ENCODE measurements around the gene PLCB1.

Gene PLCB1

DNA sequence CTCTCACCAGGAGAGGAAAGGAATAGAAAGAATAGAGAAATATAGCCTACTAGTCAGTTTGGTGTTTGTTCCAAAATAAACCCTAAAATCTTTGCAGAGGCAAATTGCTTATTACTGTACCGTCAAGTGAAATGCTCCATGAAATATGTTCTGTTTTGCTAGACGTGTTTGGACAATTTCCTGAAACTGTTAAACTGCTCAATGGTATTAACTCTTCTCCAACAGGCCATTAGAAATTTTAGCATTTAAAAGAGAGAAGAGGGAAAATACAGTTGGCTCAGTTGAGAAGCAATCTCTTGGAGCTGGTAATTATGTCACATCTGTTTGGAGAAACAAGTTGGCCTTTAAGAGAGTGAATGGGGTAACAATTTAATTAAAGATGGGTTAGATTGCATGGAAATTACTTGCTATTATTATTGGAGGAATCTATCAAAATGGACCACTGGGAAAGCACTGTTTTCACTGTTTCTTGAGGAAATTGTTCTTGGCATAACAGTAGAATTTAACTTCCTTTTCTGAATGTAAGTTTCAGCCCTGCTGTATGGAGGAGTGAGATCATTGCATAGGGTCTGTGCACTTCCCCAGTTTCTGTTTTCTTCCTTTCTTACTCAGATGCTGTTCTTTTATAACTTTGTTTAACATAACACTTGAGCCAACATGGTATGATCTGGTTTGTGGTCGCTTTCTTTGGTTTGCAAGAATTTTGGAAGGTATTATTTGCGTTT is 373.6 kb downstream of the PLCB1 start:
- no peak for DNase-seq (ENCODE audit: low read depth in 2 of 2)

DNA sequence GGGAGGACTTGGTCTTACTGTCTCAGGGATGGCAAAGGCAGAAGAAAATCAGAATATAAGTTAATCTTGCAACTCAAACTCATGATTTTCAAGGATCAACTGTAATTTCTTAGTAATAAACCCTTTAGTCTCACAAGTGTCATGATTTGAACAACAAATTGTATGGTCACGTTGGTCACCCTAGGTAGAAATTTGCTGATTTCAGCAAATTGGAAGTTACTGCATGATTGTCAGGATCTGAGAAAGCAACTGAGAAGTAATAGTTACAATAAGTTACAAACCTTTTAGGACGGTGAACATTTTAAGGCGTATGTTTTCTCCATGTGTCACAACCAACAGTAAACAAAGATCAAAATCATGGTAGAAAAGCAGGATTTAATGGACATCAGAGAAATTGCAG is 375.2 kb downstream of the PLCB1 start:
- no peak for DNase-seq (ENCODE audit: low read depth in 2 of 2)

- no peak for DNase-seq (ENCODE audit: low read depth in 2 of 2)
Observed at GRCh38 chr20:8509809-8510208, 377.7 kb downstream of the PLCB1 start.

DNA sequence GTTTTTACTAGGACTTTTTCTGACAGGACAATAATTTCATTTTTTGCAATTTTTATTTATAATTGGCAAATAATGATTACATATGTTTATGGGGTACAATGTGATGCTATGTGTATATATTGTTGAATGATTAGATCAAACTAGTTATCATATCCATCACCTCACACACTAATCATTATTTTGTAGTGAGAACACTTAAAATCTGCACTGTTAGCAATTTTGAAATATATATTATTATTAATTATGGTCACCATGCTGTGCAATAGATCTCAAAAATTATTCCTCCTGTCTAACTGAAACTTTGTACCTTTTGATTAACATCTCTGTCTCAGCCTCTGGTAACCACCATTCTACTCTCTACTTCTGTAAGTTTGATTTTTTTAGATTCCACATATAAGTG is 378.7 kb downstream of the PLCB1 start:
- no peak for DNase-seq (ENCODE audit: low read depth in 2 of 2)

DNA sequence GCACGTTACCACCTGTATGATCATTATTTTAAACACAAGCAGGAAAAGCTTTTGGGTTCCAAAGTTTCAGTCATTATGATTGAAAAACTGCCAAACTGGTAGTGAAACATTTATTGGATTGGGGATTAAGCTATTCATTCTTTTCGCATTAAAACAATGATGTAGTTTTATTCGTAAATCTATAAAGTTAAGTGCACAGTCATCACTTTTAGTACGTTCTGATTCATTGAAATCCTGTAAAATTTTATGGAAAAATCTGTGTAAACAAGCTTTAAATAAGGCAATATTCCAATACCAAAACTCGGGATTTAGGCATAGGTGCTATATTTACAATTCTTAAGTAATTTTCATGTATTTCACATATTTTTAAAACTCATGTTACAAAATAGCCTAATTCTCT is 379.9 kb downstream of the PLCB1 start:
- no peak for DNase-seq (ENCODE audit: low read depth in 2 of 2)

- no peak for DNase-seq (ENCODE audit: low read depth in 2 of 2)
Observed at GRCh38 chr20:8515810-8516435, 383.9 kb downstream of the PLCB1 start.

- DNase-seq (ENCODE audit: low read depth in 2 of 2) = no peak
Observed at GRCh38 chr20:8518878-8519277, 386.8 kb downstream of the PLCB1 start.

GRCh38 chr20:8519887-8520286 is 387.8 kb downstream of the PLCB1 start:
- DNase-seq (ENCODE audit: low read depth in 2 of 2) = no peak

GRCh38 chr20:8522168-8522567 is 390.1 kb downstream of the PLCB1 start:
- DNase-seq (ENCODE audit: low read depth in 2 of 2) = no peak

- no peak for DNase-seq (ENCODE audit: low read depth in 2 of 2)
Observed at GRCh38 chr20:8523684-8524083, 391.6 kb downstream of the PLCB1 start.

DNA sequence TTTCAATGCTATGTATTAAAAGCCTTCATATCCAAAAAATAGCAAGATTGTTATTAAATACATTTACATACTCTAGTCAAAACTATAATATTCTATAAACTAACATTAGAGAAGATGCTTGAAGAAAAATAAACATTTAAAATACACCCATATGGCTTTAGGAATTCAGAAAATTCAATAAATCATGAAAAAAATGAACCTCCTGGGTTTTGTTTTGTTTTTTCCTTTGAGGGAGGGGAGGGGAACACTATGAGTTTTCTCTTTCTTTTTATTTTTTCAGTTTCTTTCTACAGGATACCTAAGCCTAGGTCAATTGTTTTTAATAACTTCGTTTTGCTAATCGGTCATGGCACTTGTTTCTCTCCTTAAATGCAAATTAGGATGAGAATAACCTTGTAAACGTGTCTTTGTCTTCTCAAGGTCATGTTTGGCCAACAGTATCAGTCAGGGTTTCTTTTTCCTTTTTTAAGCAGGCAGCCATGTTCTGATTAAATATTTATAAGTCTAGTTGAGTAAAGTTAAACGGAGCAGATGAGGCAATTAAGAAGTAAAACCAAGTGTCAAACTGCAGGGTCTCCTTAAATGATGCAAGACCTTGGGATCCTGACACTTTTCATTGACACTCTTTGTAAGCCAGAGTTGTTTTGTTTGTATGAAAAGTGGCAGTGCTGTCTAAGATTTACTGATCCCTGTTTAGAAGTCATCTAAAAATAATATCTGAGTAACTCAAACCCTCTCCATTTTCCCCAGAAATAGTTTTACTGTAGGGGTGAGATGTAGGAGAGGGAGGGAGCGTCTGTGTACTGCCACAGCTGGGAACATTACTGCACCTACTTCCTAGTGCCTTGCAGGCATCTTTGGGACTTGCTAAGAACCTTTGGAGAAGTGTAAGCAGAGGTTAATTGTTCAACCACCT is 392.3 kb downstream of the PLCB1 start:
- no peak for DNase-seq (ENCODE audit: low read depth in 2 of 2)

DNA sequence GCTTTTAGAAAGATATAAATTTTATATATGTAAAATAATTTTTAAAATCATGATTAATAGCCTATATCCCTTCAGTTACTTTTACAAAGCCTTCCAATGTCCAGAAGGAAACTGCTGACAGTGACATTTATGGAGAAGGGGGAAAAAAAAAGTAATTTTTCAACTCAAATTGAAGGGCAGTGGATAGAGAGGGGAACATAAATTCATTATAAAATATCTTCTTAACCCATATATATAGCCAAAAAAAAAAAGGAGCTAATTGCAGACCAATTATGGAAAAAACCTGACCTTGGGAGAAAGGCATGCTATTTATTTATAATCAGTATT is 392.9 kb downstream of the PLCB1 start:
- no peak for DNase-seq (ENCODE audit: low read depth in 2 of 2)

- no peak for DNase-seq (ENCODE audit: low read depth in 2 of 2)
Observed at GRCh38 chr20:8526610-8527009, 394.5 kb downstream of the PLCB1 start.

- no peak for DNase-seq (ENCODE audit: low read depth in 2 of 2)
Observed at GRCh38 chr20:8527998-8528723, 396.1 kb downstream of the PLCB1 start.

- no peak for DNase-seq (ENCODE audit: low read depth in 2 of 2)
Observed at GRCh38 chr20:8530022-8530421, 398.0 kb downstream of the PLCB1 start.

- DNase-seq (ENCODE audit: low read depth in 2 of 2) = no peak
Observed at GRCh38 chr20:8532169-8532568, 400.1 kb downstream of the PLCB1 start.

- no peak for DNase-seq (ENCODE audit: low read depth in 2 of 2)
Observed at GRCh38 chr20:8534368-8535160, 402.5 kb downstream of the PLCB1 start.

DNA sequence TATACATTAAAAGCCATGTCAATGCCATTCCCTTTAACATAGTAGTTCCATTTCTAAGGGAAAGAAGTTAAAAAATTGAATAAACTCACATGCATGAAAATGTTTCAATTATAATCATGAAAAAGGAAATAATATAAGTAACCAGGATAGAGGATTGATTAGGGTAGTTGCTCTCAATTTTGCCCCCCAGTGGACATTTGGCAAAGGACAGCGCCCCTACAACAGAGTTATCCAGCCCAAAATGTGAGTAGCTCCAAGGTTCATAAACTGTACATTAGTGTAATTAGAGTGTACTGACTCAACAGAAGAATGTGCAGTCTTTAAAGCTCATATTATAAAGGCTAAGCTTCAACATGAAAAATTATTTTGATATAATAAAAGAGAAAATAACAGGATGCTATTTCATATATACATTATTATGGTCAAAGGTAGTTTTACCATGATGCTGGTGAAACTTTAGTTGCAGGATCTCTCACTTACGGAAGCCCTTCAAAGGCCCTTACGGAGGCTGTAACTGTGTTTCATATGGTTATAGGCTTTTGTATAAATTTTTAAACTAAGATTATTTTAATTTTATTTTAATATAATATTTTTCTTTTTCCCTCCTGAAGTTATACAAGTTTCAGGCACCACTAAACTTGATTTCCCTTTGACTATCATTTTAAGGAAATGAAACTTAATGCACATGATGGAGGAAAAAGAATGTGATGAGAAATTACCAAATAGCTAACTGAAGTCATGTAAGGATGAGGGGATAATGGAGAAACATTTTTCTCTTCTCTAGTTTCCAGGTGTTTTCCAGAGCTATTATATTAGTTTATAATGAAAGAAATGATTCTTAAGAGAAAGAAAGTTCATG is 403.6 kb downstream of the PLCB1 start:
- no peak for DNase-seq (ENCODE audit: low read depth in 2 of 2)

GRCh38 chr20:8536262-8536618 is 404.2 kb downstream of the PLCB1 start:
- DNase-seq (ENCODE audit: low read depth in 2 of 2) = no peak

GRCh38 chr20:8540466-8540865 is 408.4 kb downstream of the PLCB1 start:
- DNase-seq (ENCODE audit: low read depth in 2 of 2) = no peak

Data from stimulated activated CD4-positive, alpha-beta T cell treated with anti-CD3 and anti-CD28 coated beads, Interleukin-1b, Interleukin-23, amount 100 ng/mL, for 4 hours (primary cell).